ENCODE data around the gene CBX3.
"Not testable (repeated sequence)": the region's sequence is repeated elsewhere in the genome, so short reads cannot be mapped to it uniquely, and the experiment has no call there.

CBX3 gene

GRCh38 chr7:26188206-26188956, 13.2 kb upstream of the CBX3 start:
- no peak for DNase-seq (ENCODE audit: low read depth)

- DNase-seq (ENCODE audit: low read depth), result no peak
Observed at GRCh38 chr7:26188957-26189541, 12.5 kb upstream of the CBX3 start.

GRCh38 chr7:26189697-26190096, 11.8 kb upstream of the CBX3 start:
- no peak for DNase-seq (ENCODE audit: low read depth)

GRCh38 chr7:26190417-26190869, 11.1 kb upstream of the CBX3 start:
- no peak for DNase-seq (ENCODE audit: low read depth)

- DNase-seq (ENCODE audit: low read depth), result no peak
Observed at GRCh38 chr7:26191233-26191973, 10.1 kb upstream of the CBX3 start.

GRCh38 chr7:26191974-26192479, 9.5 kb upstream of the CBX3 start:
- DNase-seq (ENCODE audit: low read depth), result no peak

GRCh38 chr7:26192485-26193087, 9.0 kb upstream of the CBX3 start:
- DNase-seq (ENCODE audit: low read depth), result no peak

GRCh38 chr7:26193432-26194207, 7.9 kb upstream of the CBX3 start:
- DNase-seq (ENCODE audit: low read depth), result no peak

- DNase-seq (ENCODE audit: low read depth), result not testable (repeated sequence)
Observed at GRCh38 chr7:26194764-26195163, 6.8 kb upstream of the CBX3 start.

GRCh38 chr7:26195182-26195581, 6.4 kb upstream of the CBX3 start:
- DNase-seq (ENCODE audit: low read depth), result no peak

GRCh38 chr7:26195867-26196657, 5.5 kb upstream of the CBX3 start:
- no peak for DNase-seq (ENCODE audit: low read depth)

GRCh38 chr7:26197153-26198115, 4.1 kb upstream of the CBX3 start:
- DNase-seq (ENCODE audit: low read depth), result no peak

GRCh38 chr7:26198133-26198780, 3.3 kb upstream of the CBX3 start:
- no peak for DNase-seq (ENCODE audit: low read depth)

- no peak for DNase-seq (ENCODE audit: low read depth)
Observed at GRCh38 chr7:26198781-26199169, 2.8 kb upstream of the CBX3 start.

- no peak for DNase-seq (ENCODE audit: low read depth)
Observed at GRCh38 chr7:26199301-26200037, 2.1 kb upstream of the CBX3 start.

- DNase-seq (ENCODE audit: low read depth), result no peak
Observed at GRCh38 chr7:26200038-26200443, 1.5 kb upstream of the CBX3 start.

- peak; percentile 93 for DNase-seq (ENCODE audit: low read depth)
Observed at GRCh38 chr7:26200444-26201246, 900 bp upstream of the CBX3 start, which contains the start of gene HNRNPA2B1. Gene HNRNPA2B1 (minus strand): TSS chr7:26200746. CDS start chr7:26200577, 169 bp downstream.

All from stromal cell of bone marrow (primary cell).